SU-DHL-6 (cell line): ENCODE measurements around the gene TXNDC5.

Source experiments
- H2AFZ ChIP-seq: fragments of 200-600 bp; sonication (generic); 2 replicates; pipeline ENCODE4 v1.6.1; 2014; ENCODE audit warnings: low read depth, mild to moderate bottlenecking, moderate library complexity, mixed read lengths, antibody characterized with exemption, low read length; ENCODE audit not compliant: severe bottlenecking
- H3F3A ChIP-seq: fragments of 200-600 bp; shearing (Covaris generic); 2 replicates; pipeline ENCODE4 v1.6.0; 2016; ENCODE audit warnings: antibody characterized with exemption, mild to moderate bottlenecking; ENCODE audit not compliant: insufficient read depth
- H3K27ac ChIP-seq: fragments of 200-600 bp; sonication (generic); 2 replicates; pipeline ENCODE4 v1.5.1; 2016; ENCODE audit warnings: low read depth, mild to moderate bottlenecking, low read length, moderate library complexity, mixed read lengths
- H3K27me3 ChIP-seq: fragments of 200-600 bp; sonication (generic), shearing (Covaris generic); 2 replicates; pipeline ENCODE4 v1.6.0; 2014; ENCODE audit warnings: mild to moderate bottlenecking, low read length
- H3K36me3 ChIP-seq: fragments of 200-600 bp; sonication (generic); 2 replicates; pipeline ENCODE4 v1.6.1; 2014; ENCODE audit warnings: mild to moderate bottlenecking, low read length, mixed read lengths
- H3K4me2 ChIP-seq: fragments of 300-600, 200-600 bp; shearing (Covaris generic), sonication (generic); 2 replicates; pipeline ENCODE4 v1.6.0; 2014; ENCODE audit warnings: low read length, low read depth, mild to moderate bottlenecking; ENCODE audit not compliant: poor library complexity, severe bottlenecking
- H3K4me3 ChIP-seq: fragments of 200-600 bp; sonication (generic); 2 replicates; pipeline ENCODE4 v1.5.1; 2014; ENCODE audit warnings: antibody characterized with exemption, low read length, mild to moderate bottlenecking, mixed read lengths; ENCODE audit not compliant: insufficient read depth, poor library complexity, severe bottlenecking
- H3K79me2 ChIP-seq: fragments of 200-600 bp; sonication (generic); 2 replicates; pipeline ENCODE4 v1.6.1; 2014; ENCODE audit warnings: mild to moderate bottlenecking, low read length, moderate library complexity; ENCODE audit not compliant: insufficient read depth
- H3K9ac ChIP-seq: fragments of 200-600 bp; sonication (generic); 2 replicates; pipeline ENCODE4 v1.7.0; 2014; ENCODE audit warnings: mild to moderate bottlenecking, low read length
- H3K9me2 ChIP-seq: fragments of 200-600 bp; sonication (generic); replicated peaks from 2 replicates; pipeline ENCODE4 v1.6.1; 2014; ENCODE audit warnings: low read length; ENCODE audit not compliant: insufficient read depth
- H3K9me3 ChIP-seq: fragments of 200-600 bp; sonication (generic); 2 replicates; pipeline ENCODE4 v1.6.1; 2014; ENCODE audit warnings: low read length, mixed read lengths; ENCODE audit not compliant: insufficient read depth
- H4K20me1 ChIP-seq: fragments of 200-600 bp; sonication (generic); 2 replicates; pipeline ENCODE4 v1.6.1; 2014; ENCODE audit warnings: low read depth, mild to moderate bottlenecking, antibody characterized with exemption, low read length, moderate library complexity, mixed read lengths
- EZH2phosphoT487 ChIP-seq: fragments of 200-600 bp; sonication (generic), shearing (Covaris generic); conservative IDR thresholded peaks from 2 replicates; pipeline ENCODE4 v1.6.1; 2018; ENCODE audit warnings: mild to moderate bottlenecking, antibody characterized with exemption, low read length, moderate library complexity, mixed read lengths
- TF ChIP-seq, protein P1 (sequence below): fragments of 200-600 bp; sonication (generic); IDR thresholded peaks from one replicate; pipeline ENCODE4 v1.5.1; 2017; ENCODE audit warnings: antibody characterized with exemption, mild to moderate bottlenecking, low read length, moderate library complexity; ENCODE audit not compliant: insufficient read depth, poor library complexity, severe bottlenecking

Gene TXNDC5

DNA sequence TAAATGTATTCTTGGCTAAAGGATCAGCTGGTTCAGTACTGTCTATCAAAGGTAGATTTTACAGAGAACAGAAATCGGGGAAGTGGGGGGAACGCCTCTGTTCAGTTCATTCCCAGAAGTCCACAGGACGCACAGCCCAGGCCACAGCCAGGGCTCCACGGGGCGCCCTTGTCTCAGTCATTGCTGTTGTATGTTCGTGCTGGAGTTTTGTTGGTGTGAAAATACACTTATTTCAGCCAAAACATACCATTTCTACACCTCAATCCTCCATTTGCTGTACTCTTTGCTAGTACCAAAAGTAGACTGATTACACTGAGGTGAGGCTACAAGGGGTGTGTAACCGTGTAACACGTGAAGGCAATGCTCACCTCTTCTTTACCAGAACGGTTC lies 29.9 kb downstream of the TXNDC5 start:
- H3K9ac ChIP-seq = no peak overlapping the region
- H3F3A ChIP-seq = no peaks in the 10 kb centered on the region
- no peaks in the 10 kb centered on the region for H3K27me3 ChIP-seq
- no peak overlapping the region for H3K4me2 ChIP-seq
- H3K36me3 ChIP-seq = peaks cover 38% of the 10 kb centered on the region; the same call in 1 of the 2 replicates
- no peak overlapping the region for H3K27ac ChIP-seq
- H4K20me1 ChIP-seq = no peaks in the 10 kb centered on the region
- H2AFZ ChIP-seq = no peak overlapping the region
- H3K4me3 ChIP-seq = no peak overlapping the region
- TF ChIP-seq EZH2phosphoT487 = no peak
- TF ChIP-seq, protein P1, sequence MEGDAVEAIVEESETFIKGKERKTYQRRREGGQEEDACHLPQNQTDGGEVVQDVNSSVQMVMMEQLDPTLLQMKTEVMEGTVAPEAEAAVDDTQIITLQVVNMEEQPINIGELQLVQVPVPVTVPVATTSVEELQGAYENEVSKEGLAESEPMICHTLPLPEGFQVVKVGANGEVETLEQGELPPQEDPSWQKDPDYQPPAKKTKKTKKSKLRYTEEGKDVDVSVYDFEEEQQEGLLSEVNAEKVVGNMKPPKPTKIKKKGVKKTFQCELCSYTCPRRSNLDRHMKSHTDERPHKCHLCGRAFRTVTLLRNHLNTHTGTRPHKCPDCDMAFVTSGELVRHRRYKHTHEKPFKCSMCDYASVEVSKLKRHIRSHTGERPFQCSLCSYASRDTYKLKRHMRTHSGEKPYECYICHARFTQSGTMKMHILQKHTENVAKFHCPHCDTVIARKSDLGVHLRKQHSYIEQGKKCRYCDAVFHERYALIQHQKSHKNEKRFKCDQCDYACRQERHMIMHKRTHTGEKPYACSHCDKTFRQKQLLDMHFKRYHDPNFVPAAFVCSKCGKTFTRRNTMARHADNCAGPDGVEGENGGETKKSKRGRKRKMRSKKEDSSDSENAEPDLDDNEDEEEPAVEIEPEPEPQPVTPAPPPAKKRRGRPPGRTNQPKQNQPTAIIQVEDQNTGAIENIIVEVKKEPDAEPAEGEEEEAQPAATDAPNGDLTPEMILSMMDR = no peak
- no peaks in the 10 kb centered on the region for H3K9me2 ChIP-seq
- H3K79me2 ChIP-seq = no peaks in the 10 kb centered on the region
- no peaks in the 10 kb centered on the region for H3K9me3 ChIP-seq

DNA sequence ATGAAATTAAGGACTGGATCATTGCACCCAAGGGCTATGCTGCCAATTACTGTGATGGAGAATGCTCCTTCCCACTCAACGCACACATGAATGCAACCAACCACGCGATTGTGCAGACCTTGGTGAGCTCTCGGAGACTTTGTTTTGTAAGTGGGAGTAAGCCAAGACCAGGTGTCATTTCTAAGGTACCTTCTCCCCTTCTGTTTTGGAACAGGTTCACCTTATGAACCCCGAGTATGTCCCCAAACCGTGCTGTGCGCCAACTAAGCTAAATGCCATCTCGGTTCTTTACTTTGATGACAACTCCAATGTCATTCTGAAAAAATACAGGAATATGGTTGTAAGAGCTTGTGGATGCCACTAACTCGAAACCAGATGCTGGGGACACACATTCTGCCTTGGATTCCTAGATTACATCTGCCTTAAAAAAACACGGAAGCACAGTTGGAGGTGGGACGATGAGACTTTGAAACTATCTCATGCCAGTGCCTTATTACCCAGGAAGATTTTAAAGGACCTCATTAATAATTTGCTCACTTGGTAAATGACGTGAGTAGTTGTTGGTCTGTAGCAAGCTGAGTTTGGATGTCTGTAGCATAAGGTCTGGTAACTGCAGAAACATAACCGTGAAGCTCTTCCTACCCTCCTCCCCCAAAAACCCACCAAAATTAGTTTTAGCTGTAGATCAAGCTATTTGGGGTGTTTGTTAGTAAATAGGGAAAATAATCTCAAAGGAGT lies 30.4 kb downstream of the TXNDC5 start:
- H2AFZ ChIP-seq = no peak overlapping the region
- no peak overlapping the region for H3K9ac ChIP-seq
- H3K27me3 ChIP-seq = no peaks in the 10 kb centered on the region
- H3K9me2 ChIP-seq = no peaks in the 10 kb centered on the region
- TF ChIP-seq, protein P1 = no peak
- TF ChIP-seq EZH2phosphoT487 = no peak
- H3K27ac ChIP-seq = no peak overlapping the region
- H3K79me2 ChIP-seq = no peaks in the 10 kb centered on the region
- H4K20me1 ChIP-seq = no peaks in the 10 kb centered on the region
- peaks cover 32% of the 10 kb centered on the region; the same call in 1 of the 2 replicates for H3K36me3 ChIP-seq
- H3K4me2 ChIP-seq = no peak overlapping the region
- H3K9me3 ChIP-seq = no peaks in the 10 kb centered on the region
- H3K4me3 ChIP-seq = no peak overlapping the region
- no peaks in the 10 kb centered on the region for H3F3A ChIP-seq

DNA sequence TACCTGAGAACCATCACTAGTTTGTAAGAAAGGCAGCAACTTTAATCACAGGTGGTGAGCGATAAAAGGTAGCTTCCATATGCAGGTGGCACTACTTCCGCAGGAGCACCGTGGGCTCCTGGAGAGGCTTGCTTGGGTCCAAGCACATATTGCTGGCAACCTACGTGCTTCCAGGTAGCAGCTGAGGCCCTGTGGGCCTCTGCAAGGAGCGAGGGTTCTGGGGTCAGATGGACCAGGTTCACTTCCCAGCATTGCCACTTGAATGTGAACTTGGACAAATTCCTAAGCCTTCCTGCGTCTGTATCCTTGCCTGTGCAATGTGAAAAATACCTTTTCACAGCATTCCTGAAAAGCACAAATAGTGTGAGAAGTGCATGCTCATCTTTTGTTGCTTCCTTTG lies 31.0 kb downstream of the TXNDC5 start:
- no peaks in the 10 kb centered on the region for H4K20me1 ChIP-seq

More for the DNA sequence above, 31.0 kb downstream of the TXNDC5 start:
- H2AFZ ChIP-seq = no peak overlapping the region
- no peak overlapping the region for H3K4me3 ChIP-seq
- H3K27ac ChIP-seq = no peak overlapping the region
- no peaks in the 10 kb centered on the region for H3F3A ChIP-seq
- H3K9me3 ChIP-seq = no peaks in the 10 kb centered on the region
- no peaks in the 10 kb centered on the region for H3K79me2 ChIP-seq
- TF ChIP-seq, protein P1 = no peak
- TF ChIP-seq EZH2phosphoT487 = no peak
- no peaks in the 10 kb centered on the region for H3K27me3 ChIP-seq
- no peaks in the 10 kb centered on the region for H3K9me2 ChIP-seq
- no peak overlapping the region for H3K4me2 ChIP-seq
- H3K36me3 ChIP-seq = peaks cover 28% of the 10 kb centered on the region; the same call in 1 of the 2 replicates
- no peak overlapping the region for H3K9ac ChIP-seq
